GM19238 (cell line): ENCODE data around the gene DBF4.
A peak's percentile ranks its signal among the peaks of the same experiment; 100 is the strongest.
"Not testable (repeated sequence)": the region's sequence is repeated elsewhere in the genome, so short reads cannot be mapped to it uniquely, and the experiment has no call there.

ENCODE experiments used
- DNase-seq: peaks from one replicate; pipeline ENCODE4 v3.0.0; 2011; ENCODE audit warnings: low spot score; ENCODE audit not compliant: insufficient read length

The DBF4 gene

GRCh38 chr7:87882151-87882937 is 6.1 kb downstream of the DBF4 start:
- DNase-seq = no peak

- DNase-seq = no peak
Measured at GRCh38 chr7:87885018-87885417, 8.7 kb downstream of the DBF4 start.

- no peak for DNase-seq
Measured at GRCh38 chr7:87886875-87887274, 10.6 kb downstream of the DBF4 start.

GRCh38 chr7:87895363-87895762 is 19.1 kb downstream of the DBF4 start:
- DNase-seq = no peak

- no peak for DNase-seq
Measured at GRCh38 chr7:87899255-87899654, 23.0 kb downstream of the DBF4 start.

- not testable (repeated sequence) for DNase-seq
Measured at GRCh38 chr7:87907136-87907906, 31.0 kb downstream of the DBF4 start.

- DNase-seq = not testable (repeated sequence)
Measured at GRCh38 chr7:87908814-87909213, 32.5 kb downstream of the DBF4 start.

GRCh38 chr7:87912121-87912520 is 35.8 kb downstream of the DBF4 start:
- no peak for DNase-seq

GRCh38 chr7:87918740-87919139 is 42.4 kb downstream of the DBF4 start:
- no peak for DNase-seq

- DNase-seq = no peak
Measured at GRCh38 chr7:87919875-87920274, 43.6 kb downstream of the DBF4 start.

- DNase-seq = no peak
Measured at GRCh38 chr7:87920578-87920977, 44.3 kb downstream of the DBF4 start.

- DNase-seq = not testable (repeated sequence)
Measured at GRCh38 chr7:87922759-87923395, 46.6 kb downstream of the DBF4 start.

GRCh38 chr7:87926581-87927461 is 50.5 kb downstream of the DBF4 start:
- DNase-seq = no peak

- no peak for DNase-seq
Measured at GRCh38 chr7:87933605-87933952, 57.3 kb downstream of the DBF4 start.

- peak; percentile 76 for DNase-seq
Measured at GRCh38 chr7:87933953-87934698, 57.8 kb downstream of the DBF4 start, which contains the start of gene ADAM22. ADAM22 (plus strand) TSS chr7:87934251; CDS start chr7:87934466, 215 bp downstream.

- peak; percentile 15 for DNase-seq
Measured at GRCh38 chr7:87934699-87935383, 58.5 kb downstream of the DBF4 start.

GRCh38 chr7:87935384-87935706 is 59.1 kb downstream of the DBF4 start:
- DNase-seq = no peak

- DNase-seq = no peak
Measured at GRCh38 chr7:87941138-87941537, 64.8 kb downstream of the DBF4 start.

GRCh38 chr7:87944547-87944946 is 68.3 kb downstream of the DBF4 start:
- DNase-seq = no peak

- not testable (repeated sequence) for DNase-seq
Measured at GRCh38 chr7:87945926-87946325, 69.6 kb downstream of the DBF4 start.
